HFFc6 (cell line): ENCODE data around the gene LMF1. TPM values are rescaled to one million over a fixed set of nuclear protein-coding genes. Genes with fewer than 3 reads are reported as not detected.

Source experiments
- DNase-seq: peaks from one replicate; pipeline ENCODE4 v3.0.0-alpha.2; 2018
- H3K27ac Mint-ChIP-seq: 2 replicates; pipeline ENCODE4 v1.8.0; 2020; ENCODE audit warnings: mild to moderate bottlenecking, mixed read lengths
- H3K27me3 Mint-ChIP-seq: 2 replicates; pipeline ENCODE4 v1.8.0; 2021; ENCODE audit warnings: mild to moderate bottlenecking, moderate library complexity, mixed read lengths; ENCODE audit not compliant: insufficient read depth
- H3K36me3 Mint-ChIP-seq: 2 replicates; pipeline ENCODE4 v1.8.0; 2021; ENCODE audit warnings: low read depth, mixed read lengths
- H3K4me1 Mint-ChIP-seq: 2 replicates; pipeline ENCODE4 v1.8.0; 2020; ENCODE audit warnings: low read depth, mixed read lengths
- H3K4me3 Mint-ChIP-seq: 2 replicates; pipeline ENCODE4 v1.8.0; 2020; ENCODE audit warnings: mild to moderate bottlenecking, moderate library complexity, mixed read lengths
- H3K9me3 Mint-ChIP-seq: 2 replicates; pipeline ENCODE4 v1.8.0; 2020; ENCODE audit warnings: mild to moderate bottlenecking, mixed read lengths
- total RNA-seq, 6 experiments: library from RNA; stranded (reverse); fragmentation: NEBNext Ultra II Directional; extraction: Animal tissue kit (Norgen Biotek cat#: 25700); gene quantifications; 2 replicates in 1 of 6; 3 replicates in 5 of 6; pipeline ENCODE4 v1.2.3, GENCODE V29; 2021
- TF ChIP-seq, protein P1 (sequence below): fragments of 200-600 bp; sonication (generic); IDR thresholded peaks from 2 replicates; pipeline ENCODE4 v1.5.0; 2021; ENCODE audit warnings: antibody characterized with exemption, mild to moderate bottlenecking

LMF1 gene
- total RNA-seq, 6 experiments from 2014 or later: 10.9 to 19.3 (median 14.2) TPM

DNA sequence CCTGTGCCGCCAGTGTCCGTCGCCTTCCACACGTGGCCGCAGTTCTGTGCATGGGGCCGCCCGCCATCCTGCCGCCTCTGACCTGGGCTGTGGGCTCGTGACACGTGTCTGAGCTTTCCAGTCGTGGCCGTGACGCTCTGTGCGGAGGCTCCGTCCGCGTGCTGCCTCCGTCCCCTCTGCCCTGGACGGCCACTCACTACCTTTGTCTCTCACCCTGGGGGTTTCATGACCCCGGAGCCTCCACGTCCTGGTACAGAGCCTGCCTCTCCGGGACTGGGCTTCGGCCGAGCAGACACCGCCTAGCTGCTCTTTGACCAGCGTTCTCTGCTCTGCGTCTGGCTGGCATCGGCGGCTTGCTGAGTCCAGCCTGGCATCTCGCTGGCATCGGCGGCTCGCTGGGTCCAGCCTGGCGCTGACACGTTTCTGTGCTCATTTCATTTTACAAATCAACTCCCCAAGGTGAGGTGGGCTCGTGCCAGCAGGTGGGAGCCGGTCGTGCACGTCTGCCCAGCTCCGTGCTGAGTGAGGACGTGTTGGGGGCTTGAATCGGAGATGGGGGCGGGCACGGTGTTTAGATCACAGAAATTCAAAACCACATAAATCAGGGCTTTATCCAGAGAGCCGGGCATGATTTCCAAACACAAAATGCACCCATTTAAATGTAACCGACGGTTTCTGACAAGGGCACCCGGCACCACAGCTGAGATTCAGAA is 126.0 kb downstream of the LMF1 start:
- Mint-ChIP-seq H3K27me3 (peaks cover 3% of the 10 kb centered on the region; the same call in 1 of the 2 replicates), H3K4me1 (no peaks in the 10 kb centered on the region), H3K27ac (no peak overlapping the region), H3K4me3 (no peak overlapping the region), H3K36me3 (peaks cover 6% of the 10 kb centered on the region), H3K9me3 (peaks cover 52% of the 10 kb centered on the region)
- no peak for DNase-seq
- TF ChIP-seq, protein P1, sequence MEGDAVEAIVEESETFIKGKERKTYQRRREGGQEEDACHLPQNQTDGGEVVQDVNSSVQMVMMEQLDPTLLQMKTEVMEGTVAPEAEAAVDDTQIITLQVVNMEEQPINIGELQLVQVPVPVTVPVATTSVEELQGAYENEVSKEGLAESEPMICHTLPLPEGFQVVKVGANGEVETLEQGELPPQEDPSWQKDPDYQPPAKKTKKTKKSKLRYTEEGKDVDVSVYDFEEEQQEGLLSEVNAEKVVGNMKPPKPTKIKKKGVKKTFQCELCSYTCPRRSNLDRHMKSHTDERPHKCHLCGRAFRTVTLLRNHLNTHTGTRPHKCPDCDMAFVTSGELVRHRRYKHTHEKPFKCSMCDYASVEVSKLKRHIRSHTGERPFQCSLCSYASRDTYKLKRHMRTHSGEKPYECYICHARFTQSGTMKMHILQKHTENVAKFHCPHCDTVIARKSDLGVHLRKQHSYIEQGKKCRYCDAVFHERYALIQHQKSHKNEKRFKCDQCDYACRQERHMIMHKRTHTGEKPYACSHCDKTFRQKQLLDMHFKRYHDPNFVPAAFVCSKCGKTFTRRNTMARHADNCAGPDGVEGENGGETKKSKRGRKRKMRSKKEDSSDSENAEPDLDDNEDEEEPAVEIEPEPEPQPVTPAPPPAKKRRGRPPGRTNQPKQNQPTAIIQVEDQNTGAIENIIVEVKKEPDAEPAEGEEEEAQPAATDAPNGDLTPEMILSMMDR: no peak

DNA sequence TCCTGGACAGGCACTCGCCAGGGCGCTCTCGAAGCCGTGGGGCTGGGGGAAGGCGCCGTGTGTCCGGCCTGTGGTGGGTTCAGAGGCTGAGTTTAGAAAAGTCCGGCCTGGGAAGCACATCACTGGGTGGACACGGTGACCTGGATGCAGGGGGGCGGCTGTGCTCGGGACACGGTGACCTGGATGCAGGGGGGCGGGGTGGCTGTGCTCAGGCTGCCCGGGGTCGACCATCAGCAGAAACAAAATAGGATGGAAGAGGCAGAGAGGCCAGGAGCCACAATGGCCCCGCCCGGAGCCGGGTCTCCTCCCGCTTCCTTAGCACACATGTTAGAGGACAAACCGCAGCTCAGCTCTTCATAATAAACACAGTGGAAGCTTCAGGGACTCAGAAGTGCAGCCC is 127.0 kb downstream of the LMF1 start:
- H3K4me3 Mint-ChIP-seq: no peak overlapping the region
- H3K27me3 Mint-ChIP-seq: peaks cover 2% of the 10 kb centered on the region; the same call in 1 of the 2 replicates
- DNase-seq: no peak
- H3K36me3 Mint-ChIP-seq: 0 out of 2 replicates have a peak, but pooled peaks cover 4% of the 10 kb centered on the region
- H3K9me3 Mint-ChIP-seq: peaks cover 47% of the 10 kb centered on the region
- TF ChIP-seq, protein P1: no peak
- no peak overlapping the region for H3K27ac Mint-ChIP-seq
- H3K4me1 Mint-ChIP-seq: no peaks in the 10 kb centered on the region

DNA sequence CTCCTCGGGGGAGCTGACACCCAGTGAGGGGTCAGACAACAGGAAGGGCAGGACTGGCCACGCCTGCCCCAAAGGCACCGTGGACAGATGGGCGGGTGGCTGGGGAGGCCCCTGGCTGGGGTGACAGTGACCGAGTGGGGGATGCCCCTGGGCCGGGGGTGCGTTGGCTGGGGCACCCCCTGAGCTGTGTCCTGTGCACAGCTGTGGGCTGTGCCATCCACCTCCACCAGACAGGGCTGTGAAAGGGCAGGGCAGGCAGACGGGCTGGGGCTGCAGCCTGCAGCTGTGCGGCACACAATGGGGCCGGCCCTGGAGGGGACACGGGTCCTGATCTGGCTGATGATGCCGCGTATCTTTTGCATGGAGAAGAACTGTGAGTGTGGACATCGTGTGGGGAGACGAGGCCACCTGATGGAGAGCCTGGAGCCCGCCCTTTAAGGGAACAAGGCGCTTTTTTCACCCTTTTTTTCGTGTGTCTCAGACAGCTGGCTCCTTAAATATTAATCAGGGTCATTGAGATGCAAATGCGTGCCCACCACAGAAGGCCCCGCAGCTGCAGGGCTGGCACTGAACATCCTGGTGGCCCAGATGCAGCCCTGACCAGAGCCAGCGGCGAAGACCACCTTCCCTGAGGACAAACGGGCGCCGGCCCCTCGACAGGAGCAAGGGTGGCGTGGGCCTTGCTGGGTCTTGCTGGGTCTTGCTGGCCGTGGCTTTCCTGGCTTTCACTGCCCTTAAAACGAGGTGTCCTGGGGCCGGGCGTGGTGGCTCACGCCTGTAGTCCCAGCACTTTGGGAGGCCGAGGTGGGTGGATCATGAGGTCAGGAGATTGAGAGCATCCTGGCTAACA is 127.8 kb downstream of the LMF1 start:
- Mint-ChIP-seq H3K4me1 (no peaks in the 10 kb centered on the region), H3K27ac (no peak overlapping the region), H3K4me3 (no peak overlapping the region), H3K9me3 (peaks cover 46% of the 10 kb centered on the region), H3K27me3 (peaks cover 2% of the 10 kb centered on the region; the same call in 1 of the 2 replicates), H3K36me3 (peaks cover 4% of the 10 kb centered on the region; the same call in 1 of the 2 replicates)
- TF ChIP-seq, protein P1: no peak
- DNase-seq: no peak

DNA sequence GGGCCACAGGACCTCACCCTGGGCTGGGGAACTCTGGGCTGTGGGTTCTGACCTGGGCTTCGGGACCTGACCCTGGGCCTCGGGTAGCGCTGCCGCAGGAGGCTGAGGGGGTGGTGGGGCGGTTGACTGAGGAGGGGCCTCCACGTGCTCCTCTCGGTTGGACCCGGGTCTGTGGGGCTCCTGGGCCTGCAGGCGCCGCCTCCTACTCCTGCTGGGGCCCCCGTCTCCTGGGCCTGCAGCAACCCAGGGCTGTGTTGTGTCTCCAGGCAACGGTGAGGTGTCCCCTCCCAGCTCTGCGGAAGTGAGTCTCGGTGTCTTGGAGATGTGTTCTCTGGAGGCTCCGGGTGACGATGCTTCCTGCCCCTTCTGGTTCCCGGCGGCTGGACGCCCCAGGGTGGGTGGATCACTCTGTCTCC is 128.7 kb downstream of the LMF1 start:
- Mint-ChIP-seq H3K9me3 (peaks cover 48% of the 10 kb centered on the region), H3K4me1 (no peaks in the 10 kb centered on the region), H3K36me3 (peaks cover 4% of the 10 kb centered on the region; the same call in 1 of the 2 replicates), H3K27me3 (peaks cover 2% of the 10 kb centered on the region; the same call in 1 of the 2 replicates), H3K4me3 (no peak overlapping the region), H3K27ac (no peak overlapping the region)
- TF ChIP-seq, protein P1: no peak
- DNase-seq: no peak

DNA sequence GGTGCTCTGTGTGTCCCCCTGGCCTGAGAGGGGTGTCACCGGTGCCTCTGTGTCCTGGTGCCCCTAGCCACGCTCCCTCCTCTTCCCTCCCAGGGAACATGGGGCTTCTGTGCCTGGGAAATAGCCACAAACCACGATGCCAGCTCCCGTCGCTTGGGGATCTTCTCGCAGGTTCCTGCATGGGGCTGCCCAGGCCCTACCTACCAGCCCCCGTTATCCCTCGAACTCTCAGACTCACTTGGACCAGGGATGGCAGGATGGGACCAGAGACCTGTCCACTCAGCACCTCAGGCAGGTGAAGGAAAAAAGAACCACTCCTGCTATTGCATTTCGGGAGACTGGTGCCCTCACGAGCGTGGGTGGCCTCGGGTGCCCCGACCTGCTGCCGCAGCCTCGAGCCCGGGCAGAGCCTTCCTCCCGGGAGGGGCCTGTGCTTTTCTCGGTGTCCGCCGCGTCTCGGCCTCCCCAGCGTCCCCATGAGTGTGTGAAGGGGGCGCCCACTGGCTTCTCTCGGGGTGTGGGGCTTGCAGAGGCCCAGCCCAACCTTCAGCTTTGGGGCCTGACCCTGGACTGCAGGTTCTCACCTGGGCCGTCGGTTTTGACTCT is 129.2 kb downstream of the LMF1 start:
- Mint-ChIP-seq H3K4me1 (no peaks in the 10 kb centered on the region), H3K27ac (no peak overlapping the region)

More for the DNA sequence above, 129.2 kb downstream of the LMF1 start:
- no peak for DNase-seq
- Mint-ChIP-seq H3K36me3 (peaks cover 7% of the 10 kb centered on the region; the same call in 1 of the 2 replicates), H3K9me3 (peaks cover 52% of the 10 kb centered on the region), H3K27me3 (peaks cover 2% of the 10 kb centered on the region; the same call in 1 of the 2 replicates), H3K4me3 (no peak overlapping the region)
- TF ChIP-seq, protein P1: no peak
